GM23248 (cell line): ENCODE data around the gene KCTD16.

Source experiments
- EZH2 ChIP-seq: fragments of 200-600 bp; sonication (generic); IDR thresholded peaks from 2 replicates; pipeline ENCODE4 v1.6.1; 2018; ENCODE audit warnings: antibody characterized with exemption, mild to moderate bottlenecking; ENCODE audit not compliant: insufficient read depth, poor library complexity, severe bottlenecking
- EZH2phosphoT487 ChIP-seq: fragments of 200-600 bp; sonication (generic); IDR thresholded peaks from 2 replicates; pipeline ENCODE4 v1.6.1; 2018; ENCODE audit warnings: antibody characterized with exemption, moderate library complexity, mild to moderate bottlenecking, low read depth; ENCODE audit not compliant: insufficient read depth

GRCh38 chr5:144352732-144353317 is 182.2 kb downstream of the KCTD16 start:
- TF ChIP-seq EZH2 (no peak), EZH2phosphoT487 (no peak)
